GM20000 (cell line): ENCODE data around the gene C1QTNF8.

ENCODE experiments used
- DNase-seq: peaks from one replicate; pipeline ENCODE4 v3.0.0; 2012; ENCODE audit warnings: low spot score
- TF ChIP-seq, protein P1 (sequence below): IDR thresholded peaks from 2 replicates; pipeline ENCODE4 v1.5.1; 2012; ENCODE audit warnings: mild to moderate bottlenecking, control low read depth; ENCODE audit errors: extremely low read depth, missing control alignments

Gene C1QTNF8

DNA sequence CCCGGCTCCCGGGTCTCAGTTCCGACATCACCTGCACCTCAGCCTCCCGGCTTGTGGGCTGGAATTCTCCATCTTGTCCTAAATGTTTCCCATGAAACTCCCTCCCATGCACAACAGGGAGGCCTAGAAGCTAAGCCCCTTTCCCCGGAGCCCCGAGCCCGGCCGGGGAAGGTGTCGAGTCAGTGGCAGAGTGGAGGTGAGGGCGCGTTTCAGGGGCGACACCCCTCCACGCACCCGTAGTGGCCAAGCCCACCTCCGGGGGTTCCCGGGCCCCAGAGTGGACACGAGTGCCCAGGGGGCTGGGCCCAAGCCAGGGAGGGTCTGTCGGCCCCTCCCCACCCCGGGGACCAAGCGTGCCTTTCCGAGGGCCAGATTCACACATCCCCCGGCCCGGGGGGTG lies 25.0 kb upstream of the C1QTNF8 start:
- no peak for DNase-seq
- TF ChIP-seq, protein P1, sequence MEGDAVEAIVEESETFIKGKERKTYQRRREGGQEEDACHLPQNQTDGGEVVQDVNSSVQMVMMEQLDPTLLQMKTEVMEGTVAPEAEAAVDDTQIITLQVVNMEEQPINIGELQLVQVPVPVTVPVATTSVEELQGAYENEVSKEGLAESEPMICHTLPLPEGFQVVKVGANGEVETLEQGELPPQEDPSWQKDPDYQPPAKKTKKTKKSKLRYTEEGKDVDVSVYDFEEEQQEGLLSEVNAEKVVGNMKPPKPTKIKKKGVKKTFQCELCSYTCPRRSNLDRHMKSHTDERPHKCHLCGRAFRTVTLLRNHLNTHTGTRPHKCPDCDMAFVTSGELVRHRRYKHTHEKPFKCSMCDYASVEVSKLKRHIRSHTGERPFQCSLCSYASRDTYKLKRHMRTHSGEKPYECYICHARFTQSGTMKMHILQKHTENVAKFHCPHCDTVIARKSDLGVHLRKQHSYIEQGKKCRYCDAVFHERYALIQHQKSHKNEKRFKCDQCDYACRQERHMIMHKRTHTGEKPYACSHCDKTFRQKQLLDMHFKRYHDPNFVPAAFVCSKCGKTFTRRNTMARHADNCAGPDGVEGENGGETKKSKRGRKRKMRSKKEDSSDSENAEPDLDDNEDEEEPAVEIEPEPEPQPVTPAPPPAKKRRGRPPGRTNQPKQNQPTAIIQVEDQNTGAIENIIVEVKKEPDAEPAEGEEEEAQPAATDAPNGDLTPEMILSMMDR = no peak

DNA sequence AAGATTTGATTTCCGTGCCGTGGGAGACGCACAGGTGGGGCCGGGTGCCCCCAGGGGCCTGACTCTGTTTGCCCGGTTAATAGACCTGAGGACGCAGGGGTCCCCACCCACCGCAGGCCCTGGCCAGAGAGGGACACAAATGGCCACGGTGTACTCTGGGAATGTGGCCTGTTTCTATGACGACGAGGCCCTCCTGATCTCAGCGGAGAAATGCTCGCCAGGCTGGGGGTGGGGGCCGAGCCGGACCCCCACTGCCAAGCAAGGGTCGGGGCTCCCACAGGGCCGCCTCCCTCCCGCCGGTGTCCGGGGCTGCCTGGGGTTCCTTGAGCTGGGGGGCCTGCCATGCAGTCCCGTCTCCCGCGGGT lies 24.5 kb upstream of the C1QTNF8 start:
- TF ChIP-seq, protein P1 = no peak
- DNase-seq = no peak

DNA sequence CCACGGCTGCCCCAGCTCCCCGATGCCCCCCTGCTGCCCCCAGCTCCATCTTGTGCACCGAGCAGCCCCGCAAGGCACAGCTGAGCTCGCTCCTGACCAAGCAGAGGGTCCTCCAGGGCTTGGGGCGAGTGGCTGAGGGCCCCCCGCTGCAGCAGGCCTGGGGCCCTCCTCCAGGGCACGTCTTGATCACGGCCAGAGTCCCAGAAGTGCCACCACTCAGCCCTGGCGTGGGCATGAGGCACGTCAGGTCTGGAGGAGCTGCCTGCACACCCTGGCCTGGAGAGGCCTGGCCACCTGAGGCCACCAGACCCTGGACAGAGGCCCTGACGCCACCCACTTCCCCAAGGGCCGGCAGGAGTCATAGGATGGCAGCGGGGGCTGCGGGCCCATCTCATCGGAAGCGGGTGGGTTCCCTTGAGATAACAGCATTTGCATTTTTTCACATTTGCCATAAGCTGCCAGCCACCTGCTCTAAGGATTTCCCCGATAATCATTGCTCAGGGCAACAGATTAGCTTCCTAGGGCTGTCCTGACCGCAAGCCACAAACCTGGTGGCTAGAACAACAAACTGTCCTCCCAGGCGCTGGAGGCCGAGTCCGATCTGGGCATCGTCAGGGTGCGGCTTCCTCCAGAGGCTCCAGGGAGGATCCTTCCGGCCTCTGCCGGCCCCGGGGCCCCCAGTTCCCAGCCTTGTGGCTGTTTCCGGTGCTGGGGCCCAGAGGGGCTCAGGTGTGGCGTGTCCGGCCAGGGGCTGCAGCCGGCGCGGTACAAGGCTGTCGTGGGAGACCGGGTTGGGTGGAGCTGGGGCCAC lies 23.9 kb upstream of the C1QTNF8 start:
- TF ChIP-seq, protein P1 = no peak
- no peak for DNase-seq

DNA sequence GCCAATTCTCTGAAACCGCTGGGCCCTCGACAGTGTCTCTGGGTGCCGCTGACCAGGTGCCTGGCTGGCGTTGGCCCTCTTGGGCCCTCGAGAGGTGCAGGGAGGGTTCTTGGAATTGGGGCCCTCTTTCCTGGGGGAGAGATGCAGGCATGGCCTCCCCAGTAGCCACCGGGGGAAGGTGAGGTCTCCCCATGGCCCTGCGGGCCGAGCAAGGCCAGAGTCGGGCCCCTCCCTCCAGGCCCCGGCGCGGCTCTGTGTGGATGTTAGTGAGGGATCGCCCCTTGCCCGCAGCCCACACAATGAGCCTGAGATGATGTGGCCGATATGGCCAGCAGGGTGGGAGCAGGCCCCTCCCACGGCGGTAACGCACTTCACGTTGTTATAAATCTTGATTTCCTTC lies 23.1 kb upstream of the C1QTNF8 start:
- TF ChIP-seq, protein P1 = no peak
- no peak for DNase-seq

DNA sequence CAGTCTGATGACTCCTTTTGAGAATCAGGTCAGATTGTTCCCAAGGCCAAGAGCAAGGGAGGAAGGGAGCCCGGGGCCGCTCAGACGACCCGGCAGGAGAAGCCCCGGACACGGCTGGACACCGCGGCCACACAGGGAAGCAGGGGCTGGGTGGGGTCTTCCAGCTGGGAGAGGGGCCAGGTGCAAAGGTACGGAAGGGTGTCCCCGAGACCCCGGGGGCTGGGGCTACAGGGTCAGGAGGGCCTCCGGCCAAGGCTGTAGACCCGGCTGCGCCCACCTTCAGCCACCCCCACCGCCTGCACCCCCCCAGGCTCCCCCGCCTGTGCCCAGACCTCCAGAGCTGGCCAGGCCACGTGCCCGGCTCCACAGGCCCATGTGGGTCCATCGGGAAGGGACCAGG lies 21.9 kb upstream of the C1QTNF8 start:
- TF ChIP-seq, protein P1 = no peak
- DNase-seq = no peak

DNA sequence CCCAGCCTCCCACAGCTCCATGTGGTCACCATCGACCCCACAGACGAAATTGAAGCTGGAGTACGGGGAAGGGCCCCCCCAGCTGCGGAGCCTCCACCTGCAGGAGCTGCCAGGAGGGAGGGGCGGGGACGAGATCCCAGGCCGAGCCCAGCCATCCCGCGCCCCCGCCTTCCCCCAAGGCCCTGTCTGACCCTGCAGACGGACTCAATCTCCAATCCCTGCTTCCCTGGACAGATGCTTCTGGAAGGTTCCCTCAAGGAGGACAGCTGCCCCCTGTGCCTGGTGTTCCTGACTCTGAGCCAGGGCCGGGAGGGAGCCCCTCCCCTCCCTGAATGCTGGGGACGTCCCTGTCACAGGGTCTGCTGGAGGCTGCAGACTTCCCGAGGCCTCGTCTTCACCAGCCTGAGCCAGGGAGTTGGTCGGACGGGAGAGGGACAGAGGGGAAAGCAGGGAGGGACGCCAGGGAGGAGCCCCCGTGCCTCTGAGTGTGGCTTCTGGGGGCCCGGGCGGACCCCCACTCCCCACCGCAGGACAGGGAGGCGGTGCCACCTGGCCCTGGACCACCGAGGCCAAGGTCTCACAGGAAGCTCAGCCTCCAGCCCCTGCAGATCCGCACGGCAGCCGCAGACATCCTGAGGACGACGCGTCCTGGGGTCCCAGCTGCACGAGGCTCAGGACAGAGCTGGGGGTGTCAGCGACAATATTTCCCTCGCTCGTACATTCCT lies 21.3 kb upstream of the C1QTNF8 start:
- TF ChIP-seq, protein P1 = no peak
- DNase-seq = no peak

DNA sequence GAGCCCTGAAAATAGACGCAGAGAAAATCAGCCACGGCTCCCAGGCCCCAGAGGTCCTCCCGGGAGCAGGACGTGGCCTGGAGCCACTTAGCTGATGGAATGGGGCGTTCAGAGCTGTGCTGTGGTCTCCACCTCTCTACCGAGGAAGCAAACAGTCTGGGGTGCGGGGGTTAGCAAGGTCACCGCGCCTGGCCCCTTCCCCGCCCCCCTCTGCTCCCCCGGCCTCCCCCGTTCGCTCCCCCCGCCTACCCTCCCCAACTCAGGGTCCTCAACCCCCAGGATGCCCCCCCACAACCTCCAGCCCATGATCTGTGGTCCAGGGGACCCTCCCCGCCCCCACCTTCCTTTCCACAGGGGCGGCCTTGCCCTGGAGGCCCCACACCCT lies 20.6 kb upstream of the C1QTNF8 start:
- TF ChIP-seq, protein P1 = no peak
- no peak for DNase-seq
